Measurements from ENCODE around the gene LRRFIP1. TPM values are rescaled to one million over a fixed set of nuclear protein-coding genes. Genes with fewer than 3 reads are reported as not detected.
"Not testable (repeated sequence)": the region's sequence is repeated elsewhere in the genome, so short reads cannot be mapped to it uniquely, and the experiment has no call there.

LRRFIP1 gene
- total RNA-seq, 1 donor from 2014 or later: 76.3 TPM

- DNase-seq (ENCODE audit: low spot score): no peak
Measured at GRCh38 chr2:237766340-237766739, 139.0 kb downstream of the LRRFIP1 start.

- DNase-seq (ENCODE audit: low spot score): no peak
Measured at GRCh38 chr2:237772513-237772912, 145.1 kb downstream of the LRRFIP1 start.

- DNase-seq (ENCODE audit: low spot score): no peak
Measured at GRCh38 chr2:237773826-237774225, 146.4 kb downstream of the LRRFIP1 start.

- DNase-seq (ENCODE audit: low spot score): peak; percentile 32
Measured at GRCh38 chr2:237774811-237775553, 147.6 kb downstream of the LRRFIP1 start.

GRCh38 chr2:237779521-237779920 is 152.1 kb downstream of the LRRFIP1 start:
- DNase-seq (ENCODE audit: low spot score): no peak

DNA sequence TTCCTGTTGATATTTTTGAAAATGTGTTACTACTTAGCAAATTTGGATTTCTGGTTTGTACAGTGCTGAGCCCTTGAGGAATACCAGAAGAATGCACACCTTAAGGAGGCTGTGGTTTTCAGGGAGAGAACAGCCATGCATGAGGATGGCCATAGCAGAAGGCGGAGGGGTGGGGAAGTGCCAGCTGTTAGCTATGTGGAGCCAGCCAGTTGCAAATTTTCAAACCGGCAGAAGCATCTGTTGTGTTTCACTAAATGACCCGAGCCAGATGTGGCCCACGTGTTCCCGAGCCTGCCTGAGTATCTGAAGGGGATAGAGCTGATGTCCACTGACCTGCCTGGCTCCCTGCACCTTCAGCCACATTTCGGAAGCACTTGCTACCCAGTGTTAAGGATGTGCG is 154.8 kb downstream of the LRRFIP1 start:
- DNase-seq (ENCODE audit: low spot score): no peak

GRCh38 chr2:237783678-237784077 is 156.3 kb downstream of the LRRFIP1 start:
- not testable (repeated sequence) for DNase-seq (ENCODE audit: low spot score)

- no peak for DNase-seq (ENCODE audit: low spot score)
Measured at GRCh38 chr2:237786936-237787335, 159.5 kb downstream of the LRRFIP1 start.

GRCh38 chr2:237790353-237790752 is 163.0 kb downstream of the LRRFIP1 start:
- DNase-seq (ENCODE audit: low spot score): no peak

- DNase-seq (ENCODE audit: low spot score): no peak
Measured at GRCh38 chr2:237791977-237792727, 164.8 kb downstream of the LRRFIP1 start.

- DNase-seq (ENCODE audit: low spot score): no peak
Measured at GRCh38 chr2:237797253-237797652, 169.9 kb downstream of the LRRFIP1 start.

DNA sequence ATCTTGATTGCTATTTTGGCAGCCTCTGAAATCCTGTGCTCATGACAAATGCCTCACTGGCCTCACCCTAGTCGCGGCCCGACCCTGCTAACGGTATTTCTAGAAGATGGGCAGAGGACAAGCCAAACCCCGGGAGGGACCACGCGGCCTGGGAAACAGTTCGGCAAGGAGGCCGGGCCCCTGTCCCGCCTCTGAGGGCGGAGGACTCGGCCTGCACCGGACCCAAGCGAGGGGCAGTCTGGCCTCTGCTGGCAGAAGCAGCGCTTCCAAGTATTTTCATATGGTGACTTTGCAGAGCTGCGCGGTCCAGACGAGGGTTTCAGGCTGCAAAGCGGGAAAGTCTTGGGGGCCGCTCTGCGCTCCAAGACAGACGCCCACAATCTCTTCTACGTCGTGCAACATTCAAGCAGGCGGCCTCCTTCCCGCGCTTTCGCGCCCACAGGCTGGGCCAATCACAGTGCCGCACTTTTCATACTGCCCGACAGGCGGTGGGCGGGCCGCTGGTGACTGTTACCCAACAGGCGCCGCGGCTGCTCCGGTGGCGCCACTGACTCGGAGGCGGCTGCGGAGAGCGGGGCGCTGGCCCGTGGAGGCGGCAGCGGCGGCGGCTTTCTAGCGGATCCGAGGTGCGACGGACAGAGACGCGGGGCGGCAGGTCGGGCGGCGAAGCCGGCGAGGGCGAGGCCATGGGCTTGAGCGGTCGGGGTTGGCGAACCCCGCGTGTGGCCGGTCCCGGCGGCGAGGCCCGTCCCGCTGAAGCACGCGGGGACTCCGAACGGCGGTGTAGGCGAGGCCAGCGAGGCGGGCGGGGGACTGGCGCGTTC is 171.1 kb downstream of the LRRFIP1 start, which contains the start of gene RBM44:
Gene RBM44, plus strand, starts transcription at position 544 of the 824 bp plus-strand sequence. CDS start 14,831 bp downstream, outside the sequence.
- no peak for DNase-seq (ENCODE audit: low spot score)

DNA sequence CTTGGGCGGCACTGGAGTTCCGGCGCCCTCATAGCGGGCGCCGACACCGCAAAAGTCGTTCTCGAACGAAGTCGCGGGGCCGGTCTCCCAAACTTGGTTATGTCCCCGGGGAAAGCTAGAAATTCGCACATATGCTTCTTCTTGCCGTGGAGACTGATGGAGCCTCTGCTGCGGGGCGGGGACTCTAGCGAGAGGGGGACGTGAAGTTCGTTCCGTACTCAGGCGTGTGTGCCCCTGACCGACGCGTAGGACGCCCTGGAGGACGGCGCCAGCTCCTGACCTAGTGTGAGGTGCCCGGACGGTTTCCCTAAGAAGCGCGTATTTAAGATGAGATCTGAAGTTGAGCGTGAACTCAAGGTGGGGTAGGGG is 171.7 kb downstream of the LRRFIP1 start:
- DNase-seq (ENCODE audit: low spot score): no peak

GRCh38 chr2:237801466-237801865 is 174.1 kb downstream of the LRRFIP1 start:
- DNase-seq (ENCODE audit: low spot score): no peak

DNA sequence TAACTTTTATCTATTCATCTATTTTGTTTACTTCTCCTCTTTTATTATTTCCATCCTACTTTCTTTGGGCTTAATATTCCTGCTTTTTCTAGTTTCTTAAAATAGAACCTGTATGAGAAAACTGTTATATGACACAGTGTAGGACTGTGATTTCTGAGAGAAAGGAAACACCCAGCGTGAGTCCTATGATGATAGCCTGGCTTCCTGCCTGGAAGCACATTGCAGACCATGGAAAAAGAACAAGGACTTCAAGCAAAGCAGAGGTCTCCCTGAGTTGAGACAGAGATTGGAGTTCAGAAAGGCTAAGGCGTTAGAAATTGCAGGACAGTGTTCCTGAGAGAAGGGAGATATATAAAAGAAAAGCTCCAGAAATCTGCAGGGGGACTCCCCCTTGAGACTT is 178.9 kb downstream of the LRRFIP1 start:
- peak; percentile 86 for DNase-seq (ENCODE audit: low spot score)

DNA sequence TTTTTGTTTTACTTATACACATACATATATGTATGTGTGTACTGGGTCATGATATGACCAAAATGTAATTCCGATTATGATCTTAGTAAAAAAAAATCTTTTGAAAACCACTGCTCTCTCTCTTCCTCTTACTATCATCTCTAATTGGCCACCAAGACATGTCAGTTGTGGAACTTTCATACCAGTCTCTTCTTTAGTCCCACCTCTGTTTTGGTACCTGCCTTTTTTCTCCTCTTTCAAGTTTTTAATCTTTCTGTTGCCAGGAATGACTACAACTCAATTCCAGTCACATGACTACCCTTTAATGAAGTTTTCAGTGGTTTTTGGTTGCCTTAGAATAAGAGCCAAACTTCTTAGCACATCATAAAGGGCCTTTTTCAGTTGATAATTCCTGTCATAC is 188.2 kb downstream of the LRRFIP1 start:
- DNase-seq (ENCODE audit: low spot score): no peak

- no peak for DNase-seq (ENCODE audit: low spot score)
Measured at GRCh38 chr2:237816531-237816930, 189.1 kb downstream of the LRRFIP1 start.

DNA sequence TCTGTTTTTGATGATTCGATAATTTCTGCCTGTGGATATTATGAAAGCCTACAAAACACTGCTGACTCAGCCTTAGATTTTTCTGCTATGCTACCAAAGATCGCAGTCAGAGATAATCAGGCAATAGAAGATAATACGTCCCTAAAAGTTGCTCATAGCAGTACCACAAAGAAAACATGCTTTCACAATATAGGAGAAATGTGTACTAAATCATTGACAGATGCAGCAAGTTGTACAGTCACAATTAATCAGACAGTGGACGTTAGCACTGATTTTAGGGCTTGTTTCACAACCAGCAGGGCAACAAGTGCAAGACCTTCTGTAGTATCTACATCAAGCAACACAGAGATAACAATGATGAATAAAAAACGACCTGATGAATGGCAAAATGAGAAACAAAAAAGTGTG is 190.7 kb downstream of the LRRFIP1 start:
- peak; percentile 39 for DNase-seq (ENCODE audit: low spot score)

GRCh38 chr2:237819231-237819630 is 191.8 kb downstream of the LRRFIP1 start:
- no peak for DNase-seq (ENCODE audit: low spot score)

GRCh38 chr2:237820421-237820820 is 193.0 kb downstream of the LRRFIP1 start:
- DNase-seq (ENCODE audit: low spot score): no peak

GRCh38 chr2:237823544-237823943 is 196.2 kb downstream of the LRRFIP1 start:
- no peak for DNase-seq (ENCODE audit: low spot score)

GRCh38 chr2:237824085-237824484 is 196.7 kb downstream of the LRRFIP1 start:
- no peak for DNase-seq (ENCODE audit: low spot score)

Data from umbilical cord (tissue), 2 donors.